ENCODE data around the gene RTKN. TPM values are rescaled to one million over a fixed set of nuclear protein-coding genes. Genes with fewer than 3 reads are reported as not detected.
"Not testable (repeated sequence)": the region's sequence is repeated elsewhere in the genome, so short reads cannot be mapped to it uniquely, and the experiment has no call there.

The RTKN gene, protein sequence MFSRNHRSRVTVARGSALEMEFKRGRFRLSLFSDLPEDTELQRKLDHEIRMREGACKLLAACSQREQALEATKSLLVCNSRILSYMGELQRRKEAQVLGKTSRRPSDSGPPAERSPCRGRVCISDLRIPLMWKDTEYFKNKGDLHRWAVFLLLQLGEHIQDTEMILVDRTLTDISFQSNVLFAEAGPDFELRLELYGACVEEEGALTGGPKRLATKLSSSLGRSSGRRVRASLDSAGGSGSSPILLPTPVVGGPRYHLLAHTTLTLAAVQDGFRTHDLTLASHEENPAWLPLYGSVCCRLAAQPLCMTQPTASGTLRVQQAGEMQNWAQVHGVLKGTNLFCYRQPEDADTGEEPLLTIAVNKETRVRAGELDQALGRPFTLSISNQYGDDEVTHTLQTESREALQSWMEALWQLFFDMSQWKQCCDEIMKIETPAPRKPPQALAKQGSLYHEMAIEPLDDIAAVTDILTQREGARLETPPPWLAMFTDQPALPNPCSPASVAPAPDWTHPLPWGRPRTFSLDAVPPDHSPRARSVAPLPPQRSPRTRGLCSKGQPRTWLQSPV
- total RNA-seq, result 85.0 to 88.9 TPM (median 86.4 TPM) in 3 replicates

DNA sequence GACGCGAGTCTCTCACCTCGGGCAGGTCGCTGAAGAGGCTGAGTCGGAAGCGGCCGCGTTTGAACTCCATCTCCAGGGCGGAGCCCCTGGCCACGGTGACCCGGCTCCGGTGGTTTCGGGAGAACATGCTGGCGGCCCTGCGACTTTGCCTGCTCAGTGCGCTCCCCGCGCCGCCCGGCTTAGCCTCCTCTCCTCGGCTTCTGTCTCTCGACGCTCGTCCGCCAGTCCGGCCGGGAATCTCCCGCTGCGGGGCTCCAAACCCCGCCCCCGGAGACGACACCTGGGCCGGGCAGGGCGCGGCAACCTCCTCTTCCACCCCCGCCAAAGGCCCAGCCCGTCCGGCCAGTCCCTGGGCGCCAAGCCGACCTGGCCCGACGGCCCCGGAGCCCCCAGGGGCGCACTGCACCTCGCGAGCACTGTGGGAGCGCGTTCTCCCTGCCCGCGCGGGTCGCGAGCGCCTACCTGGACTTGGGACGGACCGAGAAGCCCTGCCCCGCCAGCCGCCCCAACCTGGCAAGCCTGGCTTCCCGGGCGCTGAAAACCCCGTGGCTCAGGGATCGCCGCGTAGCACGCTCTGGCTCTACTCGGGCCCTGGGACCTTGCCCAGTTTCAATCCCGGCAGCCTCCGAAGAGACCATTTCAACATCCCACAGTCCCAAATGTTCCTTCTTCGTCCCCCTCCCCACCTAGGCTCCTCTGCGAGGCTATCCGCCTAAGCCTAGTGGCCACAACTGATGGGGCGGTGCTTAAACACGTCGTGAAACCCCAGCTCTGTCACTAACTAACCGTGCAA is at the start of gene RTKN:
Gene RTKN, minus strand, starts transcription at position 248 of the 793 bp plus-strand sequence. Its CDS starts 121 bp downstream, at position 127.
- Mint-ChIP-seq H3K4me3 (peak within 1 kb of the TSS; percentile 93), H3K9me3 (no peaks in the 10 kb centered on the region), H3K4me1 (peaks cover 48% of the 10 kb centered on the region), H3K27ac (peak within 1 kb of the TSS; percentile 99), H3K36me3 (no peaks in the 10 kb centered on the region), H3K27me3 (ENCODE audit: low read depth) (no peaks in the 10 kb centered on the region)
- TF ChIP-seq, protein P1, sequence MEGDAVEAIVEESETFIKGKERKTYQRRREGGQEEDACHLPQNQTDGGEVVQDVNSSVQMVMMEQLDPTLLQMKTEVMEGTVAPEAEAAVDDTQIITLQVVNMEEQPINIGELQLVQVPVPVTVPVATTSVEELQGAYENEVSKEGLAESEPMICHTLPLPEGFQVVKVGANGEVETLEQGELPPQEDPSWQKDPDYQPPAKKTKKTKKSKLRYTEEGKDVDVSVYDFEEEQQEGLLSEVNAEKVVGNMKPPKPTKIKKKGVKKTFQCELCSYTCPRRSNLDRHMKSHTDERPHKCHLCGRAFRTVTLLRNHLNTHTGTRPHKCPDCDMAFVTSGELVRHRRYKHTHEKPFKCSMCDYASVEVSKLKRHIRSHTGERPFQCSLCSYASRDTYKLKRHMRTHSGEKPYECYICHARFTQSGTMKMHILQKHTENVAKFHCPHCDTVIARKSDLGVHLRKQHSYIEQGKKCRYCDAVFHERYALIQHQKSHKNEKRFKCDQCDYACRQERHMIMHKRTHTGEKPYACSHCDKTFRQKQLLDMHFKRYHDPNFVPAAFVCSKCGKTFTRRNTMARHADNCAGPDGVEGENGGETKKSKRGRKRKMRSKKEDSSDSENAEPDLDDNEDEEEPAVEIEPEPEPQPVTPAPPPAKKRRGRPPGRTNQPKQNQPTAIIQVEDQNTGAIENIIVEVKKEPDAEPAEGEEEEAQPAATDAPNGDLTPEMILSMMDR (IDR thresholded peaks at IDR 0.05; ENCODE audit: unreplicated experiment), result no peak
- DNase-seq (ENCODE audit: low spot score in 2 of 2, unreplicated experiment in 2 of 2), result peak in 1 of 2 experiments; percentile 68

DNA sequence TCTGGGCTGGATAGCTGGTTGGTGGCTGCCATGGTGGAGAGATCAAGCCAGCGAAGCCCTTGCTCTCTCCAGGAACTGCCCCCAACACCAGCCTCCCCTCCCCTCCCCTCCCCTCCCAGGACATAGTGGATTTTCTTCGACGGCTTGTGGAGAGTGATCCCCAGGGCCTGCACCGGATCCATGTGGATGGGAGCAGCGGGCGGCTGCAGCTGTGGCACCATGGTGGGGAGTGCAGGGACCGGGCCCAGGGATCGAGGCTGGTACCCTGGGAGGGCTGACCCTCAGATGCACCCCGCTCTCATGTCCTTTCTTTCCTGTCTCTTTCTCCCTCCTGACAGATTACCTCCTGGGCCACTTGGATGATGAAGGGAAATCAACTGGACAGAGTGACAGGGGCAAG is 48.2 kb upstream of the RTKN start:
- H3K36me3 Mint-ChIP-seq, result peaks cover 30% of the 10 kb centered on the region
- DNase-seq (ENCODE audit: low spot score in 2 of 2, unreplicated experiment in 2 of 2), result no peak

DNA sequence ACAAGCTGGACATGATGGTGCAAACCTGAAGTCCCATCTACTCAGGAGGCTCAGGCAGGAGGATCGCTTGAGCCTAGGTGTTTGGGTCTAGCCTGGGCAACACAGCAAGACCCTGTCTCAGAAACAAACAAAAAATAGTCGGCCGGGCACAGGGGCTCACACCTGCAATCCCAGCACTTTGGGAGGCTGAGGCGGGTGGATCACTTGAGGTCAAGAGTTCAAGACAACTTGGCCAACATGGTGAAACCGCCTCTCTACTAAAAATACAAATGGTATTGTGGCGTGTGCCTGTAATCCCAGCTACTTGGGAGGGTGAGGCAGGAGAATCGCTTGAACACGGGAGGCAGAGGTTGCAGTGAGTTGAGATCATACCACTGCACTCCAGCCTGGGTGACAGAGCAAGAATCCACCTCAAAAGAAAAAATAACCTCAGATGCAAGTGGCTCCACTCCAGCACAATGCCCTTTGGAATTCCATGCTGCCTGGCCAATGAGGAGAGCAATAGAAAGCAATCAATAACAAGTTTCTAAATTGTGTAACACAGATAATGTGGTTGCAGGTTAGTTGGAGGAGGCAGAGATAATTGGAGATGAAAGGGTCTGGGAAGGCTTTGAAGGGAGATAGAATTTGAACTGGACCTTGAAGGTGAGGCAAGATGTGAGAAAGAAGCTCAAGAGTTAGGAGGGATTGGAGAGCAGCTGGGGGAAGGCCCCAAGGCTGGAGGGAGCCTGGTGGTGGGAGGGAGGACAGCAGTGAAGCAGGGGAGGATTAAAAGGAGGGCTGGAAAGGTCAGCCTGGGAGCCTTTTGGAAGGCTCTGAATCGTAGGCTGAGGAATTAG is 47.1 kb upstream of the RTKN start:
- Mint-ChIP-seq H3K9me3 (no peaks in the 10 kb centered on the region), H3K4me1 (no peaks in the 10 kb centered on the region), H3K36me3 (peaks cover 24% of the 10 kb centered on the region), H3K27me3 (ENCODE audit: low read depth) (no peaks in the 10 kb centered on the region), H3K27ac (no peak overlapping the region), H3K4me3 (no peak overlapping the region)
- DNase-seq (ENCODE audit: low spot score in 2 of 2, unreplicated experiment in 2 of 2), result no peak
- TF ChIP-seq, protein P1 (IDR thresholded peaks at IDR 0.05; ENCODE audit: unreplicated experiment), result no peak

More for the DNA sequence above, 48.2 kb upstream of the RTKN start:
- H3K27me3 Mint-ChIP-seq (ENCODE audit: low read depth), result no peaks in the 10 kb centered on the region
- TF ChIP-seq, protein P1 (IDR thresholded peaks at IDR 0.05; ENCODE audit: unreplicated experiment), result no peak
- H3K4me3 Mint-ChIP-seq, result no peak overlapping the region
- no peaks in the 10 kb centered on the region for H3K4me1 Mint-ChIP-seq
- no peak overlapping the region for H3K27ac Mint-ChIP-seq
- H3K9me3 Mint-ChIP-seq, result no peaks in the 10 kb centered on the region

DNA sequence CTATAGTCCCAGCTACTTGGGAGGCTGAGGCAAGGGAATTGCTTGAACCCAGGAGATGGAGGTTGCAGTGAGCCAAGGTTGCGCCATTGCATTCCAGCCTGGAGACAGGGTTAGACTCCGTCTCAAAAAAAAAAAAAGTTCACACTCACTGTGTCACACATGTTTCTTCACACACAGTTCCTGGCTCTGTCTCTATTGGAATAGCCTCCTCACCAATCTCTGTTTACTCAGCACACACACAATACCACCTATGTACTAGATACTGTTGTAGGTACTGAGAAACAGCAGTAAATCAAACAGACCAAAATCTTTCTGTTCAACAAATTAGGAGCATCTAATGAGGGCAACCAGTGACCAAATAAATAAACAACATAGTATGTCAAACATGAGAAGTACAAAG is 44.4 kb upstream of the RTKN start:
- TF ChIP-seq, protein P1 (IDR thresholded peaks at IDR 0.05; ENCODE audit: unreplicated experiment), result no peak
- Mint-ChIP-seq H3K27me3 (ENCODE audit: low read depth) (no peaks in the 10 kb centered on the region), H3K27ac (no peak overlapping the region)

DNA sequence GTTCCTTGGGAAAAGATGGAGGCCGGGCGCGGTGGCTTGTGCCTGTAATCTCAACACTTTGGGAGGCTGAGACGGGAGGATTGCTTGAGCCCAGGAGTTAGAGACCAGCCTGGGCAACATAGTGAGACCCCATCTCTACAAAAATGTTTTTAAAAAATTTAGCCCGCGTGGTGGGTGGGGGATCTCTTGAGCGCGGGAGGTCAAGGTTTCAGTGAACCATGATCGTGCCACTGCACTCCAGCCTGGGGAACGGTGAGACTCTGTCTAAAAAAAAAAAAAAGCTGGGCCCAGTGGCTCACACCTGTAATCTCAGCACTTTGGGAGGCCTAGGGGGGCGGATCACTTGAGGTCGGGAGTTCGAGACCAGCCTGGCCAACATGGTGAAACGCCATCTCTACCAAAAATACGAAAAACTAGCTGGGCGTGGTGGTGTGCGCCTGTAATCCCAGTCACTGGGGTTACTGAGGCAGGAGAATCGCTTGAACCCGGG is 42.0 kb upstream of the RTKN start:
- H3K36me3 Mint-ChIP-seq; DNase-seq (ENCODE audit: low spot score in 2 of 2, unreplicated experiment in 2 of 2); H3K27me3 Mint-ChIP-seq (ENCODE audit: low read depth); H3K9me3 Mint-ChIP-seq: not testable (repeated sequence)
- peaks cover 18% of the 10 kb centered on the region for H3K4me1 Mint-ChIP-seq
- peak overlapping the region; percentile 99 for H3K27ac Mint-ChIP-seq
- peak overlapping the region; percentile 100 for H3K4me3 Mint-ChIP-seq

More for the DNA sequence above, 44.4 kb upstream of the RTKN start:
- Mint-ChIP-seq H3K36me3 (peaks cover 11% of the 10 kb centered on the region), H3K9me3 (no peaks in the 10 kb centered on the region), H3K4me1 (peaks cover 12% of the 10 kb centered on the region), H3K4me3 (no peak overlapping the region)
- no peak for DNase-seq (ENCODE audit: low spot score in 2 of 2, unreplicated experiment in 2 of 2)

Measured in mesothelial cell of epicardium (in vitro differentiated cells).